ENCODE results near the gene CTSZ. TPM values are rescaled to one million over a fixed set of nuclear protein-coding genes. Genes with fewer than 3 reads are reported as not detected.
"Not testable (repeated sequence)": the region's sequence is repeated elsewhere in the genome, so short reads cannot be mapped to it uniquely, and the experiment has no call there.

CTSZ gene
- total RNA-seq, 4 donors from 2014 or later = 83.5 to 145 (median 105) TPM

DNA sequence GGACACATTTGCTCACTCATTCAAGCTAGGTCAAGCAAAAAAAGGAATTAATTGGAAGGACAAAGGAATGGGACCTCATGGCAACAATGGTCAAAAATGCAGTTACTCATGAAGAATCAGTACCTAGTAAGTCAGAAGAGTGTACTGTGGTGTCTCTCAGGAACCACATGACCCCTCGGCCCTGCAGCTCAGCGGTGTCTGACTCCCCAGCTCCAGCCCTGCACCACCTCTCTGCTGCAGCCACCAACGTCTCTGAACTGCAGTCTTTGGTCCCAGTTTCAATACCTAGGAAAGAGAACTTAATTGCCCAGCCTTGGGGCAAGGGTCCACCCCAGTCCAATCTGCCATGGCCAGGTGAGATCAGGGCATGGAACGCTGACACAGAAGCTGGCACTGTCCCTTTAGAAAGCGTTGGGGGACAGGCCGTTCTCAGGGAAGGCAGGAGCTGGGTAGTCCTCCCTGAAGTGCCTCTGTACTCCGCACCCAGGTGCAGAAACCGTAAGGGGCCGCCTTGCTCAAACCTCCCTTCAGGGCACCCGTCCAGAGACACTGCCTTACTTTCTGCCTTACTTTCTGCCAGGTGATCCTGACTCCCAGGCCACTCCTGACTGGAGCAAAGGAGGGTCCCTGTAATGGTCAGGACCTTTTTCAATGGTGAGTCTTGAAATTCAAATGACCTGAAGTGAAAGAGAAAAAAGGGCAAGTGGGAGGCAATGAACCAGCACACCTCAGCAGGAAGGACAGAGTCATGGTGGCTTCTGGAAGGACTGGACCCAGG lies 39.2 kb downstream of the CTSZ start:
- H3K27ac ChIP-seq = no peak overlapping the region
- no peaks in the 10 kb centered on the region for H3K4me1 ChIP-seq
- 82 to 85% methylated on average over 10 of the region's 10 CpGs for WGBS, 2 donors
- no peaks in the 10 kb centered on the region for H3K27me3 ChIP-seq
- no peak for DNase-seq (ENCODE audit: low spot score in 2 of 2)
- H3K4me3 ChIP-seq = no peak overlapping the region
- H3K9me3 ChIP-seq = peaks cover 0 to 11% (median 0%) of the 10 kb centered on the region in 4 donors
- TF ChIP-seq EP300 (IDR thresholded peaks at IDR 0.05) (no peak), POLR2A (IDR thresholded peaks at IDR 0.05) (no peak)
- TF ChIP-seq, protein P1, sequence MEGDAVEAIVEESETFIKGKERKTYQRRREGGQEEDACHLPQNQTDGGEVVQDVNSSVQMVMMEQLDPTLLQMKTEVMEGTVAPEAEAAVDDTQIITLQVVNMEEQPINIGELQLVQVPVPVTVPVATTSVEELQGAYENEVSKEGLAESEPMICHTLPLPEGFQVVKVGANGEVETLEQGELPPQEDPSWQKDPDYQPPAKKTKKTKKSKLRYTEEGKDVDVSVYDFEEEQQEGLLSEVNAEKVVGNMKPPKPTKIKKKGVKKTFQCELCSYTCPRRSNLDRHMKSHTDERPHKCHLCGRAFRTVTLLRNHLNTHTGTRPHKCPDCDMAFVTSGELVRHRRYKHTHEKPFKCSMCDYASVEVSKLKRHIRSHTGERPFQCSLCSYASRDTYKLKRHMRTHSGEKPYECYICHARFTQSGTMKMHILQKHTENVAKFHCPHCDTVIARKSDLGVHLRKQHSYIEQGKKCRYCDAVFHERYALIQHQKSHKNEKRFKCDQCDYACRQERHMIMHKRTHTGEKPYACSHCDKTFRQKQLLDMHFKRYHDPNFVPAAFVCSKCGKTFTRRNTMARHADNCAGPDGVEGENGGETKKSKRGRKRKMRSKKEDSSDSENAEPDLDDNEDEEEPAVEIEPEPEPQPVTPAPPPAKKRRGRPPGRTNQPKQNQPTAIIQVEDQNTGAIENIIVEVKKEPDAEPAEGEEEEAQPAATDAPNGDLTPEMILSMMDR (IDR thresholded peaks at IDR 0.05) = no peak
- no peaks in the 10 kb centered on the region for H3K36me3 ChIP-seq

DNA sequence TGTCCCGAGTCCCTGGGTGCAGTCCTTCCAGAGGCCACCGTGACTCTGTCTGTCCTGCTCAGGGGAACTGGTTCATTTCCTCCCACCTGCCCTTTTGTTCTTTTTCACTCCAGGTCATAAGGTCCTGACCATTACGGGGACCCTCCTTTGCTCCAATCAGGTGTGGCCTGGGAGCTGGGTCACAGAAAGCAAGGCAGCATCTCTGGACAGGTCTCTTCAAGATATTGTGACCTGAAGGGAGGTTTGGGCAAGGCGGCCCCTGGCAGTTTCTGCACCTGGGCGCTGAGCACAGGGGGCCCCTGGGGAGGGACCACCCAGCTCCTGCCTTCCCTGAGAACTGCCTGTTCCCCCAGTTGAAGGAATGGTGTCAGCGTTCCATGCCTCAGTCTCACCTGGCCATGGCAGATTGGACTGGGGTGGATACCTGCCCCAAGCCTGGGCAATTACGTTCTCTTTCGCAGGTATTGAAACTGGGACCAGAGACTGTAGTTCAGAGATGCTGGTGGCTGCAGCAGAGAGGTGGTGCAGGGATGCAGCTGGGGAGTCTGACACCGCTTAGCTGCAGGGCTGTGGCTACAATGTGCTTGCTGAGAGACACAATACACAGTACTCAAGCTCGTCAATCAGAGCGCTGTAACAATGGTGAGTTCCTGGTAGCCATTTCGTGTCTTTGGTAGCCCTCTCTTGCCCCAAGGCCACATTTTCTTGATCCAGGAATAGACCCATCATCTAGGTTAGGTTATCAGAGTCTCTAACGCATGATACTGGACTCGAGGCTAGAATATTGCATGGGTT lies 41.6 kb downstream of the CTSZ start:
- DNase-seq (ENCODE audit: low spot score in 2 of 2) = no peak
- Histone ChIP-seq H3K27me3 (no peaks in the 10 kb centered on the region), H3K9me3 (peaks cover 0 to 13% (median 0%) of the 10 kb centered on the region in 4 donors), H3K27ac (no peak overlapping the region), H3K4me1 (no peaks in the 10 kb centered on the region), H3K4me3 (no peak overlapping the region), H3K36me3 (no peaks in the 10 kb centered on the region)
- WGBS, 2 donors = 66 to 72% methylated on average over 14 of the region's 14 CpGs
- TF ChIP-seq POLR2A (IDR thresholded peaks at IDR 0.05) = no peak
- TF ChIP-seq EP300 (IDR thresholded peaks at IDR 0.05) = no peak
- TF ChIP-seq, protein P1 (IDR thresholded peaks at IDR 0.05) = no peak

DNA sequence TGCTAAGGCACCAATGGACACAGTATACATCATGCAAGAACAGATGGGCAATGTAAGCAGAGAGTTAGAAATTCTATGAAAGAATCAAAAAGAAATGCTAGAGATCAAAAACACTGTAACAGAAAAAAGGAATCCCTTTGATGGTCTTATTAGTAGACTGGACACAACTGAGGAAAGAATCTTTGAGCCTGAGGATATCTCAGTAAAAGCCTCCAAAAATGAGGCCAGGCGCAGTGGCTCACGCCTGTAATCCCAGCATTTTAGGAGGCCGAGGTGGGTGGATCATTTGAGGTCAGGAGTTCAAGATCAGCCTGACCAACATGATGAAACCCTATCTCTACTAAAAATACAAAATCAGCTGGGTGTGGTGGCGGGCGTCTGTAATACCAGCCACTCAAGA lies 43.1 kb downstream of the CTSZ start:
- H3K36me3 ChIP-seq; H3K4me3 ChIP-seq; H3K4me1 ChIP-seq; H3K27ac ChIP-seq; H3K9me3 ChIP-seq; H3K27me3 ChIP-seq; DNase-seq (ENCODE audit: low spot score in 2 of 2): not testable (repeated sequence)
- 85% methylated on average over 5 of the region's 5 CpGs for WGBS, 2 donors

DNA sequence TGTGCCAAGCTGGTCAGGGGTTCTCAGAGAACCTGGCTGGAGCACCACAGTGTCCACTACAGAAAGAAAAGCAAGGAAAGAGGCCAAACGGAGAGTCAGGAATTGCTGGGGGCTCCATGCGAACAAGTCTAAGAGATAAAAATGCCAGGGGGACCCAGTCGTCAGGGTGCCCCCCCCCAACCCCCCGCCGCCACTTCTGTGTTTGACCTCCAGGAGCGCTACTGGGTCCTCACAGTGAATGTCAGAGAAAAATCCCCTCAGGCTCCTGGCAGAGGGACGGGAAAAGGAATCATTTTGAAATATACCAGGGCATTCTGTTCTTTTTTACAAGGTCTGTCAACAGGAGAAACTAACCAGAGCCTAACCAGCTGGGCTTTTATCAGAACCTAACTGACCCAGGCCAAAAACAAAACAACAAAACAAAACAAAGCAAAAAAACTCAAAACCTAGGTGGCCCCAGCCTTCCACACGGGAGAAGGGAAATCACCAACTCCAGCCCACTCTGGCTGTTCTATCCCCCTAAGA lies 43.9 kb downstream of the CTSZ start:
- no peak for TF ChIP-seq POLR2A (IDR thresholded peaks at IDR 0.05)
- TF ChIP-seq, protein P1 (IDR thresholded peaks at IDR 0.05) = no peak
- Histone ChIP-seq H3K27me3 (no peaks in the 10 kb centered on the region), H3K27ac (no peak overlapping the region), H3K9me3 (peaks cover 0 to 5% (median 0%) of the 10 kb centered on the region in 4 donors), H3K4me1 (no peaks in the 10 kb centered on the region), H3K36me3 (no peaks in the 10 kb centered on the region), H3K4me3 (no peak overlapping the region)
- no peak for DNase-seq (ENCODE audit: low spot score in 2 of 2)
- 54 to 74% methylated on average over 8 of the region's 8 CpGs for WGBS, 2 donors

DNA sequence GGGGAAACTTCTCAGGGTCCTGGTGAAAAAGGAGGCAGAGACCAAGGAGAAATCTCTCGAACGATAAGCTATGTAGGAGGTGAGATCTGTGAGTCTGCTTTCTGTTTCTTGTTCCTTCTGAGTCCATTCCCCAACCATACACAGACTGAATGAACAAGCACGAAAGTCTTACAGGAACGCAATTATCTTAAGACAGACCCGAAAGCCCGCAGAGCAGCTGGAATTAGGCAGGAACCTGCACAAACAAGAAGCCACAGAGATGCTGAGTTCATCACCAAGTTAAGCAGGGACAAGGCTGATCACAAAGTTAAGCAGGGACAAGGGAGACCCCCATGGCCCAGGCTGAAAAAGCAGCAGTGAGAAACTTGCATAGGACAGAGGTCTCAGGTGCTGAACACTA lies 47.4 kb downstream of the CTSZ start:
- H3K27ac ChIP-seq = no peak overlapping the region
- WGBS, 2 donors = 69 to 74% methylated on average over 6 of the region's 6 CpGs
- DNase-seq (ENCODE audit: low spot score in 2 of 2) = no peak
- TF ChIP-seq EP300 (IDR thresholded peaks at IDR 0.05) = no peak
- TF ChIP-seq, protein P1 (IDR thresholded peaks at IDR 0.05) = no peak
- H3K36me3 ChIP-seq = no peaks in the 10 kb centered on the region
- no peaks in the 10 kb centered on the region for H3K27me3 ChIP-seq
- no peaks in the 10 kb centered on the region for H3K4me1 ChIP-seq
- H3K9me3 ChIP-seq = peaks cover 0 to 5% (median 0%) of the 10 kb centered on the region in 4 donors
- no peak overlapping the region for H3K4me3 ChIP-seq
